Limb (tissue), 2 donors: ENCODE results near the gene SLC35F2.

Experiments used
- DNase-seq, 2 donors: peaks; one replicate each; pipeline ENCODE4 v3.0.0-alpha.2; 2016; ENCODE audit errors: extremely low spot score in 2 of 2

Gene SLC35F2

GRCh38 chr11:107741044-107741823, 117.4 kb downstream of the SLC35F2 start:
- no peak for DNase-seq
